A673 (cell line): ENCODE data around the gene TTC16. TPM values are rescaled to one million over a fixed set of nuclear protein-coding genes. Genes with fewer than 3 reads are reported as not detected.

Experiments
- BruUV-seq: library from RNA; stranded (reverse); fragments of 400-500 nt; replicated peaks from 2 replicates; lab custom pipeline; 2021; lab: Mats Ljungman, UMichigan
- CTCF ChIA-PET: fragments of 300-600 bp; sonication (Branson Sonifier 250); formaldehyde crosslinking; loops from one replicate; lab custom pipeline; 2022; ENCODE audit warnings: antibody characterized with exemption; lab: Charles Lee
- POLR2A ChIA-PET: fragments of 300-600 bp; sonication (Branson Sonifier 250); formaldehyde crosslinking; loops from one replicate; lab custom pipeline; 2022; ENCODE audit warnings: antibody characterized with exemption; ENCODE audit not compliant: low non-redundant PET; lab: Charles Lee
- DNase-seq: peaks from one replicate; pipeline ENCODE4 v3.0.0-alpha.2; 2015; ENCODE audit warnings: low spot score
- H3K27ac ChIP-seq: fragments of 200-600 bp; sonication (generic); 2 replicates; pipeline ENCODE4 v1.5.1; 2016; ENCODE audit warnings: mixed run types, low read depth, mild to moderate bottlenecking, mixed read lengths, antibody characterized with exemption, low read length; ENCODE audit not compliant: poor library complexity, severe bottlenecking
- H3K27me3 ChIP-seq: fragments of 200-600 bp; sonication (generic); replicated peaks from 2 replicates; pipeline ENCODE4 v1.6.1; 2017; ENCODE audit warnings: mixed run types, low read depth, mild to moderate bottlenecking, mixed read lengths, antibody characterized with exemption, low read length; ENCODE audit not compliant: insufficient read depth, poor library complexity
- H3K36me3 ChIP-seq: fragments of 200-600 bp; sonication (generic); 2 replicates; pipeline ENCODE4 v1.6.1; 2016; ENCODE audit warnings: mixed run types, mild to moderate bottlenecking, mixed read lengths, antibody characterized with exemption, low read length; ENCODE audit not compliant: insufficient read depth, poor library complexity, severe bottlenecking
- H3K4me1 ChIP-seq: fragments of 200-600 bp; sonication (generic); 2 replicates; pipeline ENCODE4 v1.6.1; 2017; ENCODE audit warnings: mixed run types, mild to moderate bottlenecking, mixed read lengths, antibody characterized with exemption, low read length; ENCODE audit not compliant: insufficient read depth, poor library complexity, severe bottlenecking
- H3K4me3 ChIP-seq: fragments of 200-600 bp; sonication (generic); 2 replicates; pipeline ENCODE4 v1.5.1; 2016; ENCODE audit warnings: low read depth, mixed run types, mild to moderate bottlenecking, mixed read lengths, low read length; ENCODE audit not compliant: poor library complexity, severe bottlenecking
- H3K9me3 ChIP-seq: fragments of 200-600 bp; sonication (generic); 2 replicates; pipeline ENCODE4 v1.6.1; 2016; ENCODE audit warnings: mixed run types, low read depth, mild to moderate bottlenecking, mixed read lengths, antibody characterized with exemption, low read length; ENCODE audit not compliant: poor library complexity, severe bottlenecking
- CTCF ChIP-seq: fragments of 300-800, 200-600 bp; sonication (generic); conservative IDR thresholded peaks from 2 replicates; pipeline ENCODE4 v1.5.1; 2017; ENCODE audit warnings: low read depth, mild to moderate bottlenecking, antibody characterized with exemption, low read length, moderate library complexity, mixed read lengths
- EZH2 ChIP-seq: fragments of 200-600 bp; sonication (generic); IDR thresholded peaks from 2 replicates; pipeline ENCODE4 v1.6.1; 2017; ENCODE audit warnings: borderline replicate concordance, low read depth, mild to moderate bottlenecking, mixed read lengths, antibody characterized with exemption, low read length; ENCODE audit not compliant: poor library complexity, severe bottlenecking
- intact Hi-C: fragments of 100-400 bp; cut with micrococcal nuclease; formaldehyde crosslinking; loops from one replicate; pipeline ENCODE4 v1.10.0; 2022; ENCODE audit not compliant: unreplicated experiment
- total RNA-seq: library from RNA; stranded (reverse); gene quantifications from 2 replicates; pipeline ENCODE4 v1.2.3, GENCODE V29; 2021

TTC16 gene
- total RNA-seq, 1 experiment from 2014 or later = not detected

- no peaks in the 10 kb centered on the region for H3K36me3 ChIP-seq
- ChIA-PET CTCF (no interaction called here), POLR2A (no interaction called here)
- no peak overlapping the region for H3K4me3 ChIP-seq
- no peaks in the 10 kb centered on the region for H3K9me3 ChIP-seq
- no peak overlapping the region for H3K27ac ChIP-seq
- no peak for DNase-seq
- intact Hi-C loops = no loop called here
- H3K4me1 ChIP-seq = no peaks in the 10 kb centered on the region
- no peaks in the 10 kb centered on the region for H3K27me3 ChIP-seq
- TF ChIP-seq CTCF (no peak), EZH2 (no peak)
- no TSS peak for BruUV-seq
Observed at GRCh38 chr9:127703289-127703946, 12.5 kb upstream of the TTC16 start.

GRCh38 chr9:127705577-127706379 lies 10.1 kb upstream of the TTC16 start:
- Histone ChIP-seq H3K27ac (no peak overlapping the region), H3K4me3 (no peak overlapping the region), H3K4me1 (no peaks in the 10 kb centered on the region), H3K27me3 (no peaks in the 10 kb centered on the region), H3K36me3 (no peaks in the 10 kb centered on the region), H3K9me3 (no peaks in the 10 kb centered on the region)
- no peak for DNase-seq
- ChIA-PET CTCF (no interaction called here), POLR2A (interaction anchor here (0.7 kb wide), 1 partner anchor 26 kb away, joined by 3 read pairs; no protein-coding TSS in a partner anchor)
- TF ChIP-seq CTCF (no peak), EZH2 (no peak)
- intact Hi-C loops = no loop called here
- BruUV-seq = no TSS peak

GRCh38 chr9:127706836-127707241 lies 9.0 kb upstream of the TTC16 start, which contains the start of gene CFAP157:
CFAP157 (plus strand) TSS chr9:127706988; CDS start chr9:127707032, 44 bp downstream.
- H3K27me3 ChIP-seq = no peaks in the 10 kb centered on the region
- H3K4me1 ChIP-seq = no peaks in the 10 kb centered on the region
- TF ChIP-seq CTCF (no peak), EZH2 (no peak)
- no peaks in the 10 kb centered on the region for H3K9me3 ChIP-seq
- intact Hi-C loops = no loop called here
- BruUV-seq = no TSS peak
- H3K27ac ChIP-seq = no peak within 1 kb of the TSS
- H3K4me3 ChIP-seq = no peak within 1 kb of the TSS
- H3K36me3 ChIP-seq = no peaks in the 10 kb centered on the region
- no peak for DNase-seq
- ChIA-PET CTCF (no interaction called here), POLR2A (interaction anchor here (0.7 kb wide), 1 partner anchor 27 kb away, joined by 3 read pairs; no protein-coding TSS in a partner anchor)
